ENCODE results near the gene PCGF2.
A peak's percentile ranks its signal among the peaks of the same experiment; 100 is the strongest.
"Not testable (repeated sequence)": the region's sequence is repeated elsewhere in the genome, so short reads cannot be mapped to it uniquely, and the experiment has no call there.

PCGF2 gene

GRCh38 chr17:38748149-38748891, at the start of gene PCGF2:
Gene PCGF2 (minus strand): TSS chr17:38748336. CDS start chr17:38740402, 7,934 bp downstream.
- DNase-seq (ENCODE audit: low read depth in 3 of 3), result no peak

GRCh38 chr17:38797828-38798227, 49.7 kb upstream of the PCGF2 start:
- DNase-seq (ENCODE audit: low read depth in 3 of 3), result no peak

- no peak for DNase-seq (ENCODE audit: low read depth in 3 of 3)
These were observed 49.0 kb upstream of the PCGF2 start for GRCh38 chr17:38797158-38797490.

GRCh38 chr17:38796451-38797157, 48.5 kb upstream of the PCGF2 start:
- DNase-seq (ENCODE audit: low read depth in 3 of 3), result no peak

- DNase-seq (ENCODE audit: low read depth in 3 of 3), result no peak
These were observed 46.1 kb upstream of the PCGF2 start for GRCh38 chr17:38794221-38794620.

GRCh38 chr17:38791162-38791561, 43.0 kb upstream of the PCGF2 start:
- no peak for DNase-seq (ENCODE audit: low read depth in 3 of 3)

GRCh38 chr17:38790148-38790707, 42.1 kb upstream of the PCGF2 start:
- not testable (repeated sequence) for DNase-seq (ENCODE audit: low read depth in 3 of 3)

- no peak for DNase-seq (ENCODE audit: low read depth in 3 of 3)
These were observed 41.0 kb upstream of the PCGF2 start for GRCh38 chr17:38789185-38789584.

- not testable (repeated sequence) for DNase-seq (ENCODE audit: low read depth in 3 of 3)
These were observed 39.9 kb upstream of the PCGF2 start for GRCh38 chr17:38787999-38788398.

GRCh38 chr17:38786372-38786771, 38.2 kb upstream of the PCGF2 start:
- no peak for DNase-seq (ENCODE audit: low read depth in 3 of 3)

- DNase-seq (ENCODE audit: low read depth in 3 of 3), result no peak
These were observed 35.1 kb upstream of the PCGF2 start for GRCh38 chr17:38783227-38783626.

- no peak for DNase-seq (ENCODE audit: low read depth in 3 of 3)
These were observed 32.0 kb upstream of the PCGF2 start for GRCh38 chr17:38779965-38780752.

GRCh38 chr17:38777641-38778250, 29.6 kb upstream of the PCGF2 start:
- no peak for DNase-seq (ENCODE audit: low read depth in 3 of 3)

- DNase-seq (ENCODE audit: low read depth in 3 of 3), result no peak
These were observed 25.1 kb upstream of the PCGF2 start for GRCh38 chr17:38773258-38773657.

GRCh38 chr17:38768417-38768816, 20.3 kb upstream of the PCGF2 start:
- no peak for DNase-seq (ENCODE audit: low read depth in 3 of 3)

GRCh38 chr17:38766341-38766740, 18.2 kb upstream of the PCGF2 start:
- no peak for DNase-seq (ENCODE audit: low read depth in 3 of 3)

- DNase-seq (ENCODE audit: low read depth in 3 of 3), result no peak
These were observed 14.1 kb upstream of the PCGF2 start for GRCh38 chr17:38762231-38762630.

- no peak for DNase-seq (ENCODE audit: low read depth in 3 of 3)
These were observed 13.5 kb upstream of the PCGF2 start for GRCh38 chr17:38761612-38762011.

GRCh38 chr17:38753071-38753506, 5.0 kb upstream of the PCGF2 start:
- DNase-seq (ENCODE audit: low read depth in 3 of 3), result no peak

- peak; percentile 89 to 98 (median 96) for DNase-seq (ENCODE audit: low read depth in 3 of 3)
These were observed 4.4 kb upstream of the PCGF2 start, which contains the start of gene PSMB3 for GRCh38 chr17:38752308-38753070. Gene PSMB3 (plus strand): TSS chr17:38752741. CDS start chr17:38752827, 86 bp downstream.

GRCh38 chr17:38751808-38752307, 3.7 kb upstream of the PCGF2 start:
- DNase-seq (ENCODE audit: low read depth in 3 of 3), result peak; percentile 74 to 82 (median 80)
